GM19455 (cell line): ENCODE results near the gene LDAH.
A peak's percentile ranks its signal among the peaks of the same experiment; 100 is the strongest.

ENCODE experiments used
- ATAC-seq: cut with Tn5 transposase; IDR thresholded peaks from one replicate; pipeline ENCODE4 v1.9.1; 2021; ENCODE audit not compliant: unreplicated experiment

Gene LDAH

GRCh38 chr2:20652673-20653575 lies 170.0 kb downstream of the LDAH start:
- ATAC-seq: no peak

DNA sequence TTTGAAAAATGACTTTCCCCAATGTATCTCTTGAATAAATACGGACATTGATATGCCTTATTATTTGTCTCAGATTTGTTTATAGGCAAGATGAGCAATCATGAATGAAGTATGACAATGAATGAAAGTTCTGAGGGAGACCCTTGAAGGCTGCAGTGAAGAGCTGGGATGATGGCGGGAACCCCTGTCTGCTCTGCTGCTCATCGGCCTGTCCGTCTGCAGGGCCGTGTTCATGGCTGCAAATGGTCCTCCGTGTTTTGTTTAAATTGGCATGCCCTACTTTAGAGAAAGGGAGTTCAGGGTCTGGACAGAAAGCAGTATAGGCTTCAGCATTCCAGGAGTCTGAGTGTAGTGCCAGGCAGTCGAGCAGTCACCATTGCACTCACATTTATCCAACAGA lies 170.8 kb downstream of the LDAH start:
- ATAC-seq: no peak

DNA sequence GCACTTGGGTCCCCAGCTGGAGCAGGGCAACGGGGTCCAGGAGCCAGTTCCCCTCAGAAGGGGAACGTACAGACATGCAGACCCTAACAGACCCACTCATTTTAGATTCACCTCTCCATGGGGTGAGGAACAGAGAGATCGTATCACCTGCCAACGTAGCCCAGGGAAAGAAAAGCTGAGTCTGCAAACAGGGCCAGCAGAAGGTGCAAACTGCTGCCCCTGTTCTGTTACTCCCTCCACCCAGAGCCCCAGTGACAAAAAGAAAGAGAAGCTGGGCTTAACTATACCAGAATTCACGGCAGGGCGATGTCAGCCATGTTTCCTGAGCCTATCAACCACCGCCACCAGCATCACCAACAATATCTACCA lies 171.2 kb downstream of the LDAH start:
- ATAC-seq: no peak

DNA sequence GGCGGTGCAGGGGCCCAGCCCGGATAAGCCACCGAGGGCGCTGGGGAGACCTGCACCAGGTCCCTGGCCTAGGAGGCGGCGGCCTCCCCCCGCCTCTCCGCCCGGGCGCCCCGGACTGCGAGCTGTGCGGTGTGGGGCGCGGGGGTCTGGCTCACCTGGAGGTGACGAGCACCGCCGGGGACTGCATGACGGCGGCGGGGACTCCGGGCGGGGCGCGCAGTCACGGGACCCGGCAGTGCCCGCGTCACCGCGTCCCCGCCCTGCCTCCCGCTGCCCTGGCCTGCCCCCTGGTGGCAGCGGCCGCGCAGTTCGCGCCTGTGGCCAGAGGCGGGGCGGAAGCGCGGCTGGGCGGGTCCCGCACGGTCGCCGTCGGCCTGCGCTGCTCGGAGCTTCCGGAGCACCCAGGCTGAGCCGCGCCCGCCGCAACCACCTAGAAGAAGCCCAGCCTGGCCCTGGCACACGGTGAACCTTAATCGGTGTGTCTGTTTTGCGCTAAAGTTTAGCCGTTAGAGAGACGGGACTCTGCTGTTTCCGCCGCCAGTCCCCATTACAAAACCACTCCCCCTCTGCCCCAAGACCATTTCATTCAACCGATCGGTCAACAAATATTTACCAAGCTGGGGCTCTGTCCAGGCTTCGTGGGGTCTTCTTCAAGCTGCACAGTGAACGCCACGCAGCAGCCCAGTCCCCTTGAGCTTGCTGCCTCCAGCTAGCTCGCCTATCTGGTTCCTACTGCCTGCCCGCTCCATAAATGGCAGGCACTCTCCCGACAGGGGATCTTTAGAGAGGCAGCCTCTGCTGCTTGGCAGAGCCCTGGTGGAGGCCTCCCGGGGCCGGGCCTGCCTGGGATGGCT lies 171.8 kb downstream of the LDAH start, which contains the start of gene HS1BP3:
Gene HS1BP3 (minus strand): TSS at position 222 of the 854 bp plus-strand sequence. CDS start 35 bp downstream, at position 187.
- ATAC-seq: peak; percentile 96

DNA sequence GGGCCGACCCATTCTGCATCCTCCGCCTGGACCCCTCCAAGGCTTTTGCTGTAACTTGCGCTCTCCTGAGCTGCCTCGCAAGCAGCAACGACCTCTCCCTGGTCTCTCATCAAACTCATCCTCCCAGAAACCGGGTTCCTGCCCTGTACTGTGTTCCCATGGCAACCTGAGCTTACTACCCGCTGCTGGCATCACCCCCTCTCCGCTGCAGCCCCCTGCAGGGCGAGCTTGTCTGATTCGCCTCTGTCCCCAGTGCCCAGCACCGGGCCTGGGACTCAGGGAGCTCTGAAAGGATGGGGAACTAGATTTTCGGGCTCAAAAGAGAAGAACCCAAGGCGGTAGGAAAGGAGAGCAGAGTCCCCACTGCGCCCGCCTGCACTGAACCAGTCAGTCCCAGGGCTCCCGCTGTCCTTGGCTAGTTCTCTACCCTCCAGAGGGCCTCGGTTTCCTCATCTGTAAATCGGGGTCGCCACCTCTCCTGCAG lies 172.5 kb downstream of the LDAH start:
- ATAC-seq: peak; percentile 25

DNA sequence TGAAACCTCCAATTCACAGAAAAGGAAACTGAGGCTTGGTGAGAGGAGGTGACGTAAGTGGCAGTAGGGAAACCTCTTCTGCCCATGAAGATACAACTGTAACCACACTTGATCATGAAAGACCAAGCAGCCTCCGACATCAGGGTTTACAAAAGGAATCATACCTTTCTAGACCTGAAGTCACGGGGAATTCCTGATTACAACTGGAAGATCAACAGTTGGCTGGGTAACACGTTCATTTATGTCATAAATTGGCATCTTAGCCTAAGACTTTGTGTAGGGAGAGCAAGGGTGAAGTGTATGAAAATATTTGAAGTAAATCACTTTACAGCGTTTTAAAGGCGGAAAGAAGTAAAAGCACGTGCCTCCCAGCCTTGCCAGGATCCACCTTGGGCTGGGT lies 172.9 kb downstream of the LDAH start:
- no peak for ATAC-seq

- ATAC-seq: no peak
These were observed 173.3 kb downstream of the LDAH start for GRCh38 chr2:20649576-20649975.

- ATAC-seq: no peak
These were observed 174.1 kb downstream of the LDAH start for GRCh38 chr2:20648831-20649230.

GRCh38 chr2:20648206-20648605 lies 174.7 kb downstream of the LDAH start:
- no peak for ATAC-seq

DNA sequence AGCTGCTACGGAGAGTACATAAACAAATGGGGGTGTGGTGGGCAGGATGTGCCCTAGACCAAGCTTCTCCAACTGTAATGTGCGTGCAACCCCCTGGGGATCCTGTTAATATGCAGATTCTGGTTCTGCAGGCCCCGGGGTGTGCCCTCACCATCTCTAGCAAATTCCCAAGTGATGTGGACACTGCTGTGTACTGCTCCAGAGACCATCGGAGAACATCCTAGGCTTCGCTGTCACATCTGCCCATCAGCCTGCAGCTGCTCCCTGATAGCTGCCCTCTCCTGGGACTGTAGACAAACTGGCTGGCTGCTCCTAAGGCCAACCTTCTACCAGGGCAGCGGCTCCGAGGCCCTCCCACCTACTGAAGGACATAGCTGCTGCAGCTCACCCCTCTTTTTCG lies 175.2 kb downstream of the LDAH start:
- ATAC-seq: no peak

DNA sequence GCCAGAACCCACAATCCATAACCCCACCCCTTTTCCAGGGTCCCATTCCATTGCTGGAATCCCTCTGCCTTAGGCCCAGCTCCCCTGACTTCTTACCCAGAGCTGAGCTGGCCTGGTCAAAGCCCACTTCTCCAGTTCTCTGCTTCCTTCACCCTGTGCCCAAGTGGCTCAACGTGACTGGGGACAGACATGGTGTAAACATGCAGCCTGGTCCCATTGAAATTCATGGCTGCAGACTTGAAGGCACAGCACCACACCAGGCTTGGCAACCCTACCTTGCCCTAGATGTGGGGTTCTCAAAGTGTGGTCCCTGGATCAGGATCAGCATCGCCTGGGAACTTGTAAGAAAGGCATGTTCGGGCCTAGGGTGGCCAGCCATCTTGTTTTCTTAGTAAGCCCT lies 175.7 kb downstream of the LDAH start:
- no peak for ATAC-seq

DNA sequence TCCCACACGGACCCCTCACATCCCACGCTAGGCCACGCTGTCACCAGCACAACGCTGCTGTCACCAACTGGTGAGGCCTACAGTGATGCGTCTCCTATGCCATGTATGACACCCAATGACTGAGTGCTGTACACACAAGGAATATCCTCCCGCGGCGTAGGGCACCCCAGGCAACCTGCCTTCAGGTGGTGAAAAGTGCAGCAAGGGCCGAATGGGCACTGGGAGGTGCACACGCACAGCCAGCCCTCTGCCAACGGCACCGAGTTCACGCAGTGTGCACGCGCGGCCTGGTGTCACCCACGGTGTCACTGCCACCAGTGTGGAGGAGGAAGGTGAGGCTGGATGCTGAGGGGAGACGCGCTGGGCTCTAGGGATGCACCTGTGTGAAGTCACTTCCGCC lies 176.5 kb downstream of the LDAH start:
- no peak for ATAC-seq

DNA sequence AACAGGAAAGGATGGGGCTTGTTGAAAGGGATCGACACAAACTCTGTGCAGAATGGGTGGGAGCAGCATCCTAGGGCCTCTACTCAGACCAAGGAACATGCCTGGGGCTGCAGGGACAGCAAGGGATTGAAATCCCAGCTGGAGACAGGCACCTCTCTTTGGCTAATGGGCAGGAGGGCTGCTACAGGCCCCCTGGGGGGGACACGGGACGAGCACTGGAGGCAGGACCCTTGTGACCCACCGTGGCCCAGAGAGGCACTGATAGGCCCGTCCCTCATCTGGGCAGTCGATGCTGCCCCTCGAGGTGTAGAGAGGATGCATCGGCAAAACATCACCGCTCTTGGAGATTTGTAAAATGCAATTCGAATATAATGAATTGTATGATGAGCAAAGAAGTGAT lies 177.1 kb downstream of the LDAH start:
- no peak for ATAC-seq

- no peak for ATAC-seq
These were observed 177.6 kb downstream of the LDAH start for GRCh38 chr2:20645301-20645701.

- no peak for ATAC-seq
These were observed 179.1 kb downstream of the LDAH start for GRCh38 chr2:20643826-20644225.

DNA sequence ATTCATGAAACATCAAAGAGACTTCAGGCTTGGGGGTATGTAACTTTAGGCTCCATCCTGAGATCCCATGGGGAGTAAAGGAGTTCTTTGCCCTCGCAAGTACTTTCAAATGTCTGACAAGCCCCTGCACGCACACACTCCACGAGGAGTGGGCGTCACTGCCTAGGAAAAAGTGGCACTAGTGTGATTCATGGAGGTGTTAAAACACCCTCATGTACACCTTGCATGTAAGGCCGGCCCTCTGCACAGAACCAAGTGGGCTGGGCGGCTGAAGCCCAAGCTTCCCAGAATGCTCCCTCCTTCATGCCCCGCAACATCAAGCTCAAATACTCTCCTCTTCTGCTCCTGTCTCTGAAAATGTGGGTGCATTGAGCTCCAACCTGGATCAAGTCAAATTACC lies 179.8 kb downstream of the LDAH start:
- ATAC-seq: no peak

GRCh38 chr2:20642055-20642971 lies 180.6 kb downstream of the LDAH start:
- peak; percentile 94 for ATAC-seq

DNA sequence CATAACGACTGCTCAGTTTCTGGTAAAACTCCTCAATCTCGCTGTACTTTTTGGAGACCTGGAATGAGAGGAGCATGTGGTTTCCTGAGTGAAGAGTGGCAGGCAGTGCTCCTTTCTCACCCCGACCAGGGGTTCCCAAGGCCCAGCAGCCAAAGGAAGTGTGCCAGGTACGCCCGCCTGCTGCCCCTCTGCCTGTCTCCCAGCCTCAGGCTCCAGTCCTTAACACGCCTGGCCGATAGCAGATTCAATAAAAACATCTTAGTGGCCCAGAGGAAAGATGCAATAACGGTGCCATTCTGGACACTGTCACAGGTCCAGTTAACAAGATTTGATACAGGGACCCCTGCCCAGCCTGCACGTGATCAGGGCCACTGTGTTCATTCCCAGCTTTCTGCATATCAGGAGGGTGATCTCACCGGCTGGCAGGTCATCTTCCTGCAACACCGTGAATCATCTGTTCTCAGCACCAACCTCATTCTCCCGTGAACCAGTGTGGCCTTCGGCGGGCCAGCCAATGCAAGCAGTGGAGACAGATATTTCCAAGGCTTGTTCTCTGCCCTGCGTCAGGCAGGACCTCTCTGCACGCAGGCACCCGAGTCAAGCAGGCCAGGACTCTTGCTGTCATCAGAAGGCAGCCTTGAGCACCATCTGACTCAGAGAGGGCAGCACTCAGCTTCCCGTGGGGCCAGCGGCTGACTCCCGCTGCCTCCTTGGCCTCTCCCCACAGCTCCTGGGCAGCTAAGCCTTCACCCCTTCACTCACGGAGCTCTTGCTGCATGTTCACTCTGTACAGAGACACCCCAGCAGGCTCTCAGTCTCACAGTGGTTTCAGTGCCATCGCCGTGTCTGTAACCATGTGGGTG lies 181.5 kb downstream of the LDAH start:
- no peak for ATAC-seq

GRCh38 chr2:20640411-20641122 lies 182.3 kb downstream of the LDAH start:
- ATAC-seq: no peak
